Measurements from ENCODE around the gene SLX1B. TPM values are rescaled to one million over a fixed set of nuclear protein-coding genes. Genes with fewer than 3 reads are reported as not detected.
"Not testable (repeated sequence)": the region's sequence is repeated elsewhere in the genome, so short reads cannot be mapped to it uniquely, and the experiment has no call there.

The SLX1B gene
- 10 to 100 TPM in 3 of 12 donors, 1 to 10 TPM in 8, not detected in 1; 2.4 to 27.6 (median 7.3) TPM for polyA plus RNA-seq (ENCODE audit: insufficient read length in 12 of 12)
- long read RNA-seq, donor 1, transcript SLX1B-201 (6 exons, 1,165 nt), result major isoform, 17 of 23 reads
- long read RNA-seq, donor 1, partial matches to known transcripts, result 5 of 23 reads
- long read RNA-seq, donor 1, other reads (novel, unspliced or antisense), result 0 of 23 reads
- long read RNA-seq, donor 2, transcript SLX1B-201 (6 exons, 1,165 nt), result major isoform, 5 of 5 reads
- long read RNA-seq, donor 2, partial matches to known transcripts, result 0 of 5 reads
- long read RNA-seq, donor 2, other reads (novel, unspliced or antisense), result 0 of 5 reads
- long read RNA-seq, donor 3, partial matches to known transcripts, result 0 of 5 reads
- long read RNA-seq, donor 3, other reads (novel, unspliced or antisense), result 0 of 5 reads
- long read RNA-seq, donor 4, partial matches to known transcripts, result 0 of 1 reads
- long read RNA-seq, donor 4, other reads (novel, unspliced or antisense), result 0 of 1 reads
- long read RNA-seq, donor 5, transcript SLX1B-201 (6 exons, 1,165 nt), result major isoform, 6 of 8 reads
- long read RNA-seq, donor 5, partial matches to known transcripts, result 0 of 8 reads
- long read RNA-seq, donor 5, other reads (novel, unspliced or antisense), result 0 of 8 reads
- long read RNA-seq, donor 6, partial matches to known transcripts, result 0 of 1 reads
- long read RNA-seq, donor 6, other reads (novel, unspliced or antisense), result 0 of 1 reads
- long read RNA-seq, donor 7, partial matches to known transcripts, result 0 of 1 reads
- long read RNA-seq, donor 7, other reads (novel, unspliced or antisense), result 0 of 1 reads
- long read RNA-seq, donor 8, transcript SLX1B-201 (6 exons, 1,165 nt), result major isoform, 11 of 11 reads
- long read RNA-seq, donor 8, partial matches to known transcripts, result 0 of 11 reads
- long read RNA-seq, donor 8, other reads (novel, unspliced or antisense), result 0 of 11 reads
- long read RNA-seq, donor 9, partial matches to known transcripts, result 0 of 4 reads
- long read RNA-seq, donor 9, other reads (novel, unspliced or antisense), result 0 of 4 reads
- long read RNA-seq, donor 10, partial matches to known transcripts, result 0 of 4 reads
- long read RNA-seq, donor 10, other reads (novel, unspliced or antisense), result 0 of 4 reads
- long read RNA-seq, donor 11, transcript SLX1B-201 (6 exons, 1,165 nt), result major isoform, 5 of 5 reads
- long read RNA-seq, donor 11, partial matches to known transcripts, result 0 of 5 reads
- long read RNA-seq, donor 11, other reads (novel, unspliced or antisense), result 0 of 5 reads

DNA sequence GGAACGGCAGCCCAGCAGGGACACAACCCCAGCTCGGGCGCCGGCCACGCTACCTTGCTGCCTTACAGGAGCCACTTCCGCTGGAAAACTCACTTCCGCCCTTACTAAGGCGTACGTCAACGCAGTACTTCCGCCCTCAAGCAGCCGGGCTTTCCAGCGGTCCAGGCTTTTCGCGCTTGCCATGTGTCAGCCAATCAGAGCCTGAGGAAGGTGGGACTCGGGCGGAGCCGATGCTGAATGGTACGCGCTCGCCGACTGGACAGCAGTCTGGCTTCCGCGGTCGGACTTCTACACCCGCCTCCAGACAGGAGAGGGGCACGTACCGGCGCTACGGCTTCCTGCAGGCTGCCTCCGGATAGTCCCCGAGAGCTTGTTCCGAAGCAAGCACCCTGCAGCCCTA lies at the start of gene SLX1B, which contains the start of gene BOLA2:
Gene SLX1B, plus strand, starts transcription at position 265 of the 400 bp plus-strand sequence.
Gene BOLA2, minus strand, starts transcription at position 83 of the 400 bp plus-strand sequence. CDS start 98 bp downstream, outside the sequence.
- DNase-seq, result not testable (repeated sequence)

DNA sequence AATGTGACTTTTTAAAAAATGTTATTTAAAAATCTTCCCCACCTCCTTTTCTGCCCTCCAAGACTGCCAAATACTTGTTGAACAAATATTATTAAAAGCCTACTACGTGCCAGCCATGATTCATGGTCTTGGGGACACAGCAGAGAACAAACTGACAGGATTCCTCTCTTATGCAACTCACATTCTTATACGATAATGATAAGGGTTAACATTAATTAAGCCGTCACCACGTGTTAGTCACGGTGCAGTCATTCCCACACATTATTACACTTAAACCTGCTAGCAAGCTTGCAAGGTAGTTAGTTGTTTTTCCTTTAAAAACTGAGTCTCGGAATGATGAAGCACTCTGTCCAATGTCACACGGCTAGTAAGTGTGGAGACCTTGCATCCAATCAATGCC lies 49.1 kb upstream of the SLX1B start:
- not testable (repeated sequence) for DNase-seq

DNA sequence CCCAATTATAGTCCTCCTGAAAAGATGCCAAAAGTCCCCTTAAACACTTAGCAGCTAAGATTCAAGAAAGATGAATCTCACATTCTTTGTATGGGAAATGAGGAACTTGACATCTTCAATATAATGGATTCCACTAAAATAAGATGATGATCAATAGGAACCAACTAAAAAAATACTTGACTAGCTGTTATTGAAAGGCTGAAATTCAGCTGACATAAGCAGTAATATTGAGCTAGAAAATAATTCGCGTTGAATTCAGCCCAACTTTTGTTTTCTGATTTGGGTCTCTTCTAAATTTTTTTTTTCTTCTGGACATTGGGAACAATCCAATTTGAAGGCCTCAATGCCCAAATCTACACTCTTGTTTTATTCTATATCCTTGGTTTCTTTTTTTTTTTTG lies 30.7 kb upstream of the SLX1B start:
- DNase-seq, result not testable (repeated sequence)

DNA sequence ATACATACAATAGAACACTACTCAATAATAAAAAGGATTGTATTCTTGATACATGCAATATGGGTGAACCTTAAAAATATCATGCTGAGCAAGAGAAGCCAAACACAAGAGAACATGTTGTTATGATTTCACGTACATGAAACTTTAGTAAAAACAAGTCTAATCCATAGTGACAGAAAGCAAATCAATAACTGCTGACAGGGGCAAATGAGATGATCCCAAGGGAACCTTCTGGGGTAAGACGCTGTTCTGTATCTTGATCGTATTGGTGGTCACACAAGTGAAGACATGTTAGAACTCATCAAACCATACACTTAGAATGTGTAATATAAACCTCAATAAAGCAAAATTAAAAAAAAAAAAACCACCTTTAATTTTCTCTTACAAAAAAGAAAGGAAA lies 28.9 kb upstream of the SLX1B start:
- not testable (repeated sequence) for DNase-seq

DNA sequence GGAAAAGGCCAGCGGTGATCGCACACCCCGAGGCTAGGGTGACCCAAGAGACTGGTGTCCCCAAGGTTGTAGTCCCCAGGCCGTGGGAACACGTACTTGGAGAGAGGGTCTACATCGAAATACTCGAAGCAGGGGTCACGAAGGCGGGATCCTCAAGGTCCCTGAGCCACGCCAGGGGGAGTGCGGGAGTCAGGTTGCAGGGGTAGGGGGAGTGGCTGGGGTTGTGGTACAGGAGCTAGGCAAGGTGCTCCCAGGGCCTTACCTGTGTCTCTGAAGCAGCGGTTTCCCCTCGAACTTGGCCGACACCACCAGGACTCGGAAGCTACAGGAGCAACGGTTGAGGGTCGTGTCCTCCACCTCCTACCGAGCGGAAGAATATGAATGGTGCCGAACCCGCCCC lies 579 bp upstream of the SLX1B start:
- DNase-seq, result not testable (repeated sequence)

DNA sequence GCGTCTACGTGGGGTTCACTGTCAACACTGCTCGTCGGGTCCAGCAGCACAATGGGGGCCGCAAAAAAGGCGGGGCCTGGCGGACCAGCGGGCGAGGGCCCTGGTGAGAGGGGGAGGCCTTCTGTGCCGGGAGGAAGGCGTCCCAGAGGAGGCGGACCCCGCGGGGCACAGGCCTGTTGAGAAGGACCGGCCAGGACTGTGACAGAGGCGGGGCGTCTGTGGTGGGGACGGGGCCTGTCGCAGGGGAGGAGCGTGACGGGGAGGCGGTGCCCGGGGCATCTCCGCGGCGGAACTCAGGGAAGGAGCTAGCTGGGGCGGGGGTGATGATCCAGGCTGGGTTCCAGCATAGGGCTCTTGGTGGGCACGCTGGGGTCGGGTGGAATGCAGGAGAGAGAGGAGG lies 495 bp downstream of the SLX1B start:
- DNase-seq, result not testable (repeated sequence)

DNA sequence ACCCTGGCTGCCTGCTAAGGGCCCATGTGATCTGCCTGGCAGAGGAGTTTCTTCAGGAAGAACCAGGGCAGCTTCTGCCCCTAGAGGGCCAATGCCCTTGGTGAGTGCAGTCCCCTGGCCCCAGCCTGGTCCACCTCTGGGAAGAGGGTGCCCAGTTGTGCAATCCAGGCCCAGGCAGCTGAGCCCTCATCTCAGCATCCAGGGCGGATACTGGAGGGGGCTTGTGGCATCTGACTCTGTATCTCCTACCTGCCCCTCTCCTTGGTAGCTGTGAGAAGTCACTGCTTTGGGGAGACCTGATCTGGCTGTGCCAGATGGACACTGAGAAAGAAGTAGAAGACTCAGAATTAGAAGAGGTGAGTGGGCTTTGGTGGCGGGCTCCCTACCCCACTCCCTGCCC lies 3.3 kb downstream of the SLX1B start:
- not testable (repeated sequence) for DNase-seq

DNA sequence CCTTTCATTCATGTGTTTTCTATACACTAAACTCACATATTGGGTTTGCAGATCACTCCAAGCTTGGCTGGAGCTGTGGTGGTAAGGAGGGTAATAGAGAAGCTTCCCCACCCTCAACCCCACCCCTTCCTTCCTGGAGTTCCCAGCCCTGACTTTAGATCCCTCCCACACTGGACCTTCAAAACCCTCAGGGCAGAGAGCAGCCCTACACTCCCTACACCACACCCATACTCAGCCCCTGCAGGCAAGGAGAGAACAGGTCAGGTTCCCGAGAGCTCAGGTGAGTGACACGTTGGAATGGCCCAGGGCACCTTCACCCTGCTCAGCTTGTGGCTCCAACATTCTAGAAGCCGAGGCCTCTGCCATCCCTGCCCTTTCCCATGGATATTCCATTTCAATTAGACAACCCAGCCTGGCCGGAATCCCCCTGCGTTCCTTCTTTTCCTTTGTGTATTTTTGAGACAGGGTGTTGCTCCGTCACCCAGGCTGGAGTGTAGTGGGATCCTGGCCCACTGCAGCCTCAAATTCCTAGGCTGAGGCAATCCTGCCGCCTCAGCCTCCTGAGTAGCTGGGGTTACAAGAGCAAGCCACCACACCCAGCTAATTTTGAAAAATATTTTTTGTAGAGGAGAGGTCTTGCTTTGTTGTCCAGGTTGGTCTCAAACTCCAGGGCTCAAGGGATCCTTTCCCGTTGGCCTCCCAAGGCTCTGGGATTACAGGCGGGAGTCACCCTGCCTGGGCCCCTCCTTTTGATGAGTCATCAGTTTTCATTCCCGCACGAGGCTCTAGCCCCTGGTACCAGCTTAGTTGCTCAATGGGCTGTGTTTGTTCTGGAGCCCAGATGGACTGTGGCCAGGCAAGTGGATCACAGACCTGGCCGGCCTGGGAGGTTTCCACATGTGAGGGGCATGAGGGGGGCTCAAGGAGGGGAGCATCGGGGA lies 5.6 kb downstream of the SLX1B start, which contains the start of gene SULT1A4:
Gene SULT1A4, plus strand, starts transcription at position 208 of the 941 bp plus-strand sequence. CDS start 1,473 bp downstream, outside the sequence.
- not testable (repeated sequence) for DNase-seq

DNA sequence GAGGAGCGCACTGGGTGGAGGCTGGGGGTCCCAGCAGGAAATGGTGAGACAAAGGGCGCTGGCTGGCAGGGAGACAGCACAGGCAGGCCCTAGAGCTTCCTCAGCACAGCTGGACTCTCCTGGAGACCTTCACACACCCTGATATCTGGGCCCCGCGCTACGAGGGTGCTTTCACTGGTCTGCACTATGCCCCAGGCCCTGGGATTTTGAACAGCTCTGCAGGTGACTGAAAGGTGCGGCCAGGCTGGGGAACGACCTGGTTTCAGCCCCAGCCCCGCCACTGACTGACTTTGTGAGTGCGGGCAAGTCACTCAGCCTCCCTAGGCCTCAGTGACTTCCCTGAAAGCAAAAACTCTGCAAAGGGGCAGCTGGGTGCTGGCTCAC lies 6.3 kb downstream of the SLX1B start:
- DNase-seq, result not testable (repeated sequence)

DNA sequence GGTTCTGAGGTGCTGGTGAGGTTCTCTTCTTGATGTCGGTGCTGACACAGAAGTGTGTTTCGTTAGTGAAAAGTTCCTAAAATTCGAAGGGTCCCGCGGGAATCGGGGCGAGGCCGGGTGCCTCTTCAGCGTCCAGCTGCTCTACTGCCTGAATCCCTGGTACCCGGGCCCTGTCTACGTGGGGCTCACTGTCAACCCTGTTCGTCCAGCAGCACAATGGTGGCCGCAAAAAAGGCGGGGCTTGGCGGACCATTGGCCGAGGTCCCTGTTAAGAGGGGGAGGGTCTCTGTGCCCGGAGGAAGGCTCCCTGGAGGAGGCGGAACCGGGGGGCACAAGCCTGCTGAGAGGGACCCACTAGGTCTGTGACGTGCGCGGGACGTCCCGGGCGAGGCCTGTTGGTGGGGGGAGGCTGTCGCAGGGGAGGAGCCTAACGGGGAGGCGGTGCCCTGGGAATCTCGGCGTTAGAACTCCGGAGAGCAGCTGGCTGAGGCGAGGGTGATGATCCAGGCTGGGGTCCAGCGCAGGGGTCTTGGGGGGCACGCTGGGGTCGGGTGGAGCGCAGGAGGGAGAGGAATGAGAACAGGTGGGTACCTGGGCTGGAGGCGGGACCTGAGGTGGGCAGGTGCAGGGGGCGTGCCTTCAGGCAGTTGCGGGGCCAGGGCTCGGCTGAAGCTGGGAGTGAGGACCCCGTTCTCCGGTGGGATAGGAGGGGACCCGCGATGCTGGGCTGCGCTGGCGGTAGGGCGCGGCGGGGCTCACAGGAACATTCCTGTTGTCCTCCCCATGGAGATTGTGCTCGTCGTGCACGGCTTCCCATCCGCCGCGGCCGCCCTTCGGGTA lies 11.9 kb downstream of the SLX1B start:
- DNase-seq, result not testable (repeated sequence)

DNA sequence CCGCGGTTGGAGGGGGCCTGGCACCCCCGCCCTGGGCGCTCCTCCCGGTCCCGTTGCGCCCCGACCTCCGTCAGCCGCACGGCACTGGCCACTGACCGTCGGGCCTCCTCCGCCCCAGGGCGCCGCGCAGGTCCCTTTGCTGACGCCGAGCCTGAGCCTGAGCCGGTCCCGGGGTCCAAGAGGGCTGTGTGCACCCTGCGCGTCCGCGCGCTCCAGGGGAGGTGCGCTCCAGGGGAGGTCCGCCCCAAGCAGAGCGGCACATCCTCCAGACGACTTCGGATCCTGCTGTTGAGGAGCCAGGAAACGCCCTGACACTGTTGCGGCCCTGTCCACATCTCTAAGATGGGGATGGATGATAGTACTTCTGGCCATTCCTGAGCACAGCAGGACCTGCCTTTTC lies 12.6 kb downstream of the SLX1B start:
- not testable (repeated sequence) for DNase-seq

DNA sequence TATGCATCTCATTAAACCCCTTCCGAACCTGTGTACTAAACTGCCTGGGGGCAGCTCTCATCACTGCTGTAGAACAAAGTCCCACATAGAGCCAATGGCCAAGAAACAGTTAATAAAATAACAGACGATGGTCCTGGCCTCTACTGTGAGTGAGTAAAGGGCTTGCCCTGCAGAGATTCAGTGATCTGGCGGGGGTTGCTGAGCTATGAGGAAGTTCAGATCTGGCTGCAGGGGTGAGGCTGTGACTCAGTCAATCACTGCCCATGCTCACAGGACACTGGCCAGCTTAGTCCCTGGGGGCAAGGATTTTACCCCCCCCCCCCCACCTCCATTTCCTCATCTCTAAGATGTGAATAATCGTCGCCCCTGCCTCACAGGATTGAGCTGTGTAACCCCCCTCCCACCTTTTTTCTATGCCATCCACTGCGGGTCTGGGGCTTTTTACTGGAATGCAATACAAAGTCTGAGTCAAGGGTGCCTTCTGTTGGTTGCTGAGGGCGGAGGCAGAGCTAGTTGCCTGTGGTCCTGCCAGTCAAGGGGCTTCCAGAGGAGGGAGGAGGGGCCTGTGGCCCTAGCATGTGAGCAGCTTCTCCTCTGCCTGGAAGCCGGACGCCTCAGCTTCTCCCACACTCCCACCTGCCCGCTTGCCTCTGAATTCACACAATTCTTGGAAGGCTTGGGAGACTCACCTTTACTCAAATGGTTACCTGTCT lies 13.5 kb downstream of the SLX1B start:
- not testable (repeated sequence) for DNase-seq

DNA sequence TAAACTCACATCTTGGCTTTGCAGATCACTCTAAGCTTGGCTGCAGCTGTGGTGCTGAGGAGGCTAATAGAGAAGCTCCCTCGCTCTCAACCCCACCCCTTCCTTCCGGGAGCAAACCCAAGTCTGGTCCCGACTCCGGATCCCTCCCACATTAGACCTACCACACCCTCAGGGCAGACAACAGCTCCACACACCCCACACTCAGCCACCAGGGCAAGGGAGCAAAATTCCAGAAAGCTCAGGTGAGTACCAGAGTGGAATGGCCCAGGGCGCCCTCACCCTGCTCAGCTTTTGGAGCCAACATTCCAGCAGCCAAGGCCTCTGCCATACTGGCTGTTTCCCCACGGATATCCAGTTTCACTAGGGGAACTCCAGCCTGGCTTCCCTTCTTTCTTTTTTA lies 15.3 kb downstream of the SLX1B start:
- DNase-seq, result not testable (repeated sequence)

DNA sequence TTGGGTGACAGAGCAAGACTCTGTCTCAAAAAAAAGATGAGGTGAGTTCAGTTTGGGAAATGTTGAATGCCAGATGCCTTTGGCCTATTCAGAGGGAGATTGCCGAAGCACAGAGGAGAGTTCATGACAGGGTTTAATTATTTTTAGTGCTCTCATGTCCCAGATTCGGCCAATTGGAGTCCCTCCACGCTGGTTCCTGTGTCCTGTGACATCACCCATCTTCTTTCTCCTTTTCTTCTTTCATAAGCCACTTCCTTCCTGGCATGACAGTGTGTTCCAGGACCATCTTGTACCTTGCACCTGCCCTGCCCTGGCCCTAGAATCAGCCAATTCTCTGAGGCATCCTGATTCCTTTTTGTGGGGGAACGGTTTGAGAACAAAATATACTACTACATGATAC lies 17.7 kb downstream of the SLX1B start:
- not testable (repeated sequence) for DNase-seq

DNA sequence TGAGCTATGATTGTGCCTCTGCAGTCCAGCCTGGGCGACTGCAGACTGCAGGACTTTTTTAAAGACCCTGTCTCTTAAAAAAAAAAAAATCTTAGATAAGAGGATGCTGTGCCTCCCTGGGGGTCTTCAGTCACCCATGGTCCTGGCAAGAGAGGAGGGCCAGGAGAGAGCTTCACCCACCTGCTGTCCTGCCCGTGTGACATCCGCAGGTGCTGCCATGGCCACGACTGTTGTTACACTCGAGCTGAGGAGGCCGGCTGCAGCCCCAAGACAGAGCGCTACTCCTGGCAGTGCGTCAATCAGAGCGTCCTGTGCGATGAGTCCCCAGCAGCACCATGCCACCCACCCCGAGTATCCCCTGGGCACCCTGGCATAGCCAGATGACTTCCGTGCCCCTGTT lies 27.9 kb downstream of the SLX1B start:
- DNase-seq, result not testable (repeated sequence)

DNA sequence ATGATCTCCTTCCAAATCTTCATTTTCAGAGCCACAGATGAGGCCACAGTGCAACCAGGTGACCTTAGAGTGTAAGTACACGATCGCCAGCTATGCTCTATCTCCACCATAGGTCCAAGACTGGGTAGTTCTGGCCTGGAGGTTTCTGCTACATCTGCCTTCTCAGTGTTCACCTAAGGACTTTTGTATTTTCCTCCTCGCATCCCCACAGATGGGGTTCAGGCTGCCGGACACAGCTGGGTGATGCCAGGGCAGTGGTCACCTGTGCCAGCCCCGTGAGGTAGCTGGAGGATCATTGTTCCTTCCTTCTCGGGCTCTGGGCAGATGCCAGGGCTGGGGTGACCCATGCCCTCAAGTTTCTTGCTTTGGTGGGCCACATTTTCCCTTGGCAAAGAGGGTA lies 52.0 kb downstream of the SLX1B start, which contains the start of gene NPIPB12:
Gene NPIPB12, minus strand, starts transcription at position 101 of the 400 bp plus-strand sequence.
- DNase-seq, result not testable (repeated sequence)
